NCI-H1436 (cell line): ENCODE results near the gene UTP14A.
"Not testable (repeated sequence)": the region's sequence is repeated elsewhere in the genome, so short reads cannot be mapped to it uniquely, and the experiment has no call there.

Source experiments
- DNase-seq: peaks from one replicate; lab custom pipeline; 2025; lab: John Stamatoyannopoulos, UW

UTP14A gene

GRCh38 chrX:129905787-129906580, at the start of gene UTP14A:
TSS of gene UTP14A (plus strand) at chrX:129906164. CDS start at chrX:129906211, 47 bp downstream.
- peak; percentile 92 for DNase-seq

- not testable (repeated sequence) for DNase-seq
Measured at GRCh38 chrX:129859134-129859533, 46.8 kb upstream of the UTP14A start.

- not testable (repeated sequence) for DNase-seq
Measured at GRCh38 chrX:129866321-129866720, 39.6 kb upstream of the UTP14A start.

GRCh38 chrX:129872524-129872923, 33.4 kb upstream of the UTP14A start:
- no peak for DNase-seq

DNA sequence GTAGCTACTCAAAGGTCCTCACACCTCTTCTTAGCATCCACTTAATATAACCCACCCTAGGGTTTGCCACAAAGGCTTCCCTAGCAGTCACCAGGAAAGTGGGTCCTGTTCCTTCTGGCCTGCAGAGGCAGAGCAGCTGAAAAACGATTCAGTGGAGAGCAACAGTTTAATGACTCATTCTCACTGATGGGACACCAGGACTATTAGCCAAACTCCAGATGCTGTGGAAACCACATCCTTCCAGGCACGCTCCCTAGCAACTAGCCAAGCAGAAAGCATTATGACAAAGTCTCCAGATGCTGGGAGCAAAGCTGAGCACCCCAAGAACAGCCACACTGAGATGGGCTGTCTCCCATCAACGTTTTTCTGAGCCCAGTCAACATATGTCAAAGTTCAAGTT, 30.3 kb upstream of the UTP14A start:
- no peak for DNase-seq

GRCh38 chrX:129876771-129877305, 29.1 kb upstream of the UTP14A start:
- DNase-seq, result no peak

GRCh38 chrX:129877401-129877800, 28.6 kb upstream of the UTP14A start:
- no peak for DNase-seq

DNA sequence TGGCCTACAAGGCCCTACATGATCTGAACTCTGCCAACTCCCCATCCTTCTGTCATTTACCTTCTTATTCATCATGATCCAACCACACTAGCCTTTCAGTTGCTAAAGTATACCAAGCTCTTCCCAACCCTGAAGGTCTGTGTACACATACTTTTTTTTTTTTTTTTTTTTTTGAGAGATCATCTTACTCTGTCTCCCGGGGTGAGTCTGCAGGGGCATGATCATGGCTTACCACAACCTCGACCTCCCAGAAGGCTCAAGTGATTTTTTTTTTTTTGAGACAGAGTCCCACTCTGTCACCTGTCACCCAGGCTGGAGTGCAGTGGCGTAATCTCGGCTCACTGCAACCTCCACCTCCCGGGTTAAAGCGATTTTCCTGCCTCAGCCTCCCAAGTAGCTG, 5.9 kb upstream of the UTP14A start:
- DNase-seq, result no peak

DNA sequence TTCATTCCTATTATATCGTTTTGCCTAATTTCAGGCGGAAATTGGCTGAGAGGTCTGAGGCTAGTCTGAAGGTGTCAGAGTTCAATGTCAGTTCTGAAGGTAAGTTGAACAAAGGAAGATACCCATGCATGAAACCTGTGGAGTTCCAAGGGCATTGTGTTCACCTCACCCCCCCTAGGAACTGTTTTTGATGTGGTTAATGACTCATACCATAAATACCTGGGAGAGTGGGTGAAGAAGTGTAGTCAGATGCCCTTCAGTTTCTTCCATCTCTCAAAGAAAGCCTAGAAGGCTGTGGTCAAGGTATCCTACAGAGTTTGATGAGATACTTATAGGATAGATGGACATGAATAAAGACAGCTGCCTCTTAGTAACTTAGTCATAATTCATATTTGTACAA, 2.7 kb downstream of the UTP14A start:
- no peak for DNase-seq

- peak; percentile 72 for DNase-seq
Measured at GRCh38 chrX:129925305-129926092, 19.5 kb downstream of the UTP14A start.

- no peak for DNase-seq
Measured at GRCh38 chrX:129930941-129931410, 25.0 kb downstream of the UTP14A start.

DNA sequence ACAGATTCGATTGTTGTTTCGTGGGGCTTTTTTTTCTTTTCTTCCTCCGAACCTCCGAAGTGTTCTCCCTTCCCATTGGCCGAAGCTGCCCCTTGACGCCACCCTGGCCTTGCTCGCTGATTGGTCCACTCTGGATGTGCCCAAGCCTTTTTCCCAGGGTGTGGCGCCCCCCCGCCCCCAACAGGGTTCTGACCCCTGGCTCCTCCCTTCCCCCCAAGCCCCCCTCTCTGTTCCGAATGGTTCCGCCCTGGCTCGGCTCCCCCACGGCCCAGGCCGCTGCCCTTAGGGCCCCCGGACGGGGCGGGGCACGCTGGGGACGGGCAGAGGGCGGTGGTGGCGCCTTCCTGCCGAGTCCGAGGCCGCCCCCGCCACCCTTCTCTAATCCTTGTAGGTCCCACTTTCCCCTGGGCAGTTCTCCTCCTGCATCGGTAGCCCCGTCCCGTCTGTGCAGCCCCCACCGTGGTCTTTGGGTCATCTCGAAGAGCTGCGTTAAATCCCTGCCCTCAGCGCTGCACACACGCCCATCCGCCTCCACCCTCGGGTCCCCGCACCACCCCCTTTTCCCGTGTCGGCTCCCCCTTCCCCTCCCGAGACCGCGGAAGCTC, 25.5 kb downstream of the UTP14A start:
- peak; percentile 60 for DNase-seq

GRCh38 chrX:129932016-129932820, 26.3 kb downstream of the UTP14A start:
- DNase-seq, result peak; percentile 90

GRCh38 chrX:129932821-129933321, 26.9 kb downstream of the UTP14A start:
- no peak for DNase-seq

- no peak for DNase-seq
Measured at GRCh38 chrX:129933700-129934099, 27.7 kb downstream of the UTP14A start.

- no peak for DNase-seq
Measured at GRCh38 chrX:129934461-129934860, 28.5 kb downstream of the UTP14A start.

GRCh38 chrX:129934952-129935351, 29.0 kb downstream of the UTP14A start:
- DNase-seq, result no peak

- DNase-seq, result no peak
Measured at GRCh38 chrX:129938081-129938480, 32.1 kb downstream of the UTP14A start.

DNA sequence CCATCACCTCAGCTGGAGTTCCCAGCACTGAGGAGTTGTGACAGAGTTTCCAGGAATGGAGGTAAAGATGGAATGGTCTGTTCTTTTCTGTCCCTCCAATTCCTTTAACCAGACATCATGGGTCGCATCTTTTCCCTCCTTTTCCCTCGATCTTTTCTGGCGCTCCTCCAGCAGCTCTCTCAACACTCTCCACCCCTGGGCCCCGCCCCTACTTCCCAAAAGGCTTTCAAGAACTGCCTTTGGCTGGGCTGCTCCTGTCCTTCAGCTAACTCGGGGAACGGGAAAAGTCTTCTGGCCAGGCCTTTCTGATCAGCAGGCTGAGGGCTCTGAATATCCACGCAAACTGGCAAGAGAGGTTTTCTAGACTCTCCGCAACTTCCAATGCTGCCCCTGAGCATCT, 34.0 kb downstream of the UTP14A start:
- no peak for DNase-seq

GRCh38 chrX:129940721-129941120, 34.8 kb downstream of the UTP14A start:
- no peak for DNase-seq

- no peak for DNase-seq
Measured at GRCh38 chrX:129945131-129945530, 39.2 kb downstream of the UTP14A start.

DNA sequence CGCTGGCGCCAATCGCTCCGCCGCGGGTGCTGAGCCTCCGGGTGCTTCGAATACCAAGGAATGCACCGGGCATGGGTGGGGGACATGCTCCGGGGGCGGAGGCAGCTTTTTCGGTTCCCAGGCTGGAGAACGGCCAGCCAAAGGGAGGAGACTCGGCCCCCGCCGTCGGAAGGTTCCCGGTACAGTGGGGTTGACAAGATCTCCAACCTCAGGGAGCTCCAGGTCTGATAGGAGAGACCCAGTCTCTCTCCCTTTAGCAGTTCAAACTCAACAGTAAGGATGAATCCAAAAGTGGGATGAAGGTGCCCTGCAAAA, 47.3 kb downstream of the UTP14A start:
- DNase-seq, result no peak
